ENCODE results near the gene SYT3. TPM values are rescaled to one million over a fixed set of nuclear protein-coding genes. Genes with fewer than 3 reads are reported as not detected.

SYT3 gene
- total and polyA plus RNA-seq, 2 experiments from 2014 or later = 10.0 to 25.5 TPM

- TF ChIP-seq, protein P1, sequence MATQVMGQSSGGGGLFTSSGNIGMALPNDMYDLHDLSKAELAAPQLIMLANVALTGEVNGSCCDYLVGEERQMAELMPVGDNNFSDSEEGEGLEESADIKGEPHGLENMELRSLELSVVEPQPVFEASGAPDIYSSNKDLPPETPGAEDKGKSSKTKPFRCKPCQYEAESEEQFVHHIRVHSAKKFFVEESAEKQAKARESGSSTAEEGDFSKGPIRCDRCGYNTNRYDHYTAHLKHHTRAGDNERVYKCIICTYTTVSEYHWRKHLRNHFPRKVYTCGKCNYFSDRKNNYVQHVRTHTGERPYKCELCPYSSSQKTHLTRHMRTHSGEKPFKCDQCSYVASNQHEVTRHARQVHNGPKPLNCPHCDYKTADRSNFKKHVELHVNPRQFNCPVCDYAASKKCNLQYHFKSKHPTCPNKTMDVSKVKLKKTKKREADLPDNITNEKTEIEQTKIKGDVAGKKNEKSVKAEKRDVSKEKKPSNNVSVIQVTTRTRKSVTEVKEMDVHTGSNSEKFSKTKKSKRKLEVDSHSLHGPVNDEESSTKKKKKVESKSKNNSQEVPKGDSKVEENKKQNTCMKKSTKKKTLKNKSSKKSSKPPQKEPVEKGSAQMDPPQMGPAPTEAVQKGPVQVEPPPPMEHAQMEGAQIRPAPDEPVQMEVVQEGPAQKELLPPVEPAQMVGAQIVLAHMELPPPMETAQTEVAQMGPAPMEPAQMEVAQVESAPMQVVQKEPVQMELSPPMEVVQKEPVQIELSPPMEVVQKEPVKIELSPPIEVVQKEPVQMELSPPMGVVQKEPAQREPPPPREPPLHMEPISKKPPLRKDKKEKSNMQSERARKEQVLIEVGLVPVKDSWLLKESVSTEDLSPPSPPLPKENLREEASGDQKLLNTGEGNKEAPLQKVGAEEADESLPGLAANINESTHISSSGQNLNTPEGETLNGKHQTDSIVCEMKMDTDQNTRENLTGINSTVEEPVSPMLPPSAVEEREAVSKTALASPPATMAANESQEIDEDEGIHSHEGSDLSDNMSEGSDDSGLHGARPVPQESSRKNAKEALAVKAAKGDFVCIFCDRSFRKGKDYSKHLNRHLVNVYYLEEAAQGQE (IDR thresholded peaks at IDR 0.05; ENCODE audit: unreplicated experiment) = no peak
Observed at GRCh38 chr19:50573741-50574461, 65.8 kb downstream of the SYT3 start (continued).

Other genes with a start within 250 kb of the SYT3 start
- gene SPIB, start 220.9 kb downstream of the SYT3 start, total RNA-seq (2014; rRNA removed; shearing (Covaris generic)) = 16.9 and 17.5 TPM in 2 replicates
- 12.6 and 13.0 TPM in 2 replicates for gene SPIB, start 220.9 kb downstream of the SYT3 start, polyA plus RNA-seq (2016; fragmentation: Nextera tagmentation; extraction: Ambion mirVana)
- 3.8 and 4.2 TPM in 2 replicates for gene MYBPC2, start 207.0 kb downstream of the SYT3 start, total RNA-seq (2014; rRNA removed; shearing (Covaris generic))
- gene MYBPC2, start 207.0 kb downstream of the SYT3 start, polyA plus RNA-seq (2016; fragmentation: Nextera tagmentation; extraction: Ambion mirVana) = 5.9 and 6.1 TPM in 2 replicates
- gene EMC10, start 163.4 kb downstream of the SYT3 start, total RNA-seq (2014; rRNA removed; shearing (Covaris generic)) = 86.4 and 113 TPM in 2 replicates
- 24.8 and 28.2 TPM in 2 replicates for gene EMC10, start 163.4 kb downstream of the SYT3 start, polyA plus RNA-seq (2016; fragmentation: Nextera tagmentation; extraction: Ambion mirVana)
- 13.3 and 19.9 TPM in 2 replicates for gene GARIN5A, start 163.0 kb downstream of the SYT3 start, total RNA-seq (2014; rRNA removed; shearing (Covaris generic))
- gene GARIN5A, start 163.0 kb downstream of the SYT3 start, polyA plus RNA-seq (2016; fragmentation: Nextera tagmentation; extraction: Ambion mirVana) = 24.2 and 25.0 TPM in 2 replicates
- gene JOSD2, start 128.7 kb downstream of the SYT3 start, total RNA-seq (2014; rRNA removed; shearing (Covaris generic)) = 1.2 and 5.8 TPM in 2 replicates
- 3.3 and 4.1 TPM in 2 replicates for gene JOSD2, start 128.7 kb downstream of the SYT3 start, polyA plus RNA-seq (2016; fragmentation: Nextera tagmentation; extraction: Ambion mirVana)
- not detected in 2 replicates for gene ASPDH, start 126.0 kb downstream of the SYT3 start, total RNA-seq (2014; rRNA removed; shearing (Covaris generic))
- gene ASPDH, start 126.0 kb downstream of the SYT3 start, polyA plus RNA-seq (2016; fragmentation: Nextera tagmentation; extraction: Ambion mirVana) = not detected in 2 replicates
- gene LRRC4B, start 71.4 kb downstream of the SYT3 start, total RNA-seq (2014; rRNA removed; shearing (Covaris generic)) = 12.8 and 13.2 TPM in 2 replicates
- 2.0 and 2.2 TPM in 2 replicates for gene LRRC4B, start 71.4 kb downstream of the SYT3 start, polyA plus RNA-seq (2016; fragmentation: Nextera tagmentation; extraction: Ambion mirVana)
- 1.8 and 23.2 TPM in 2 replicates for gene C19orf81, start 9.6 kb upstream of the SYT3 start, total RNA-seq (2014; rRNA removed; shearing (Covaris generic))
- gene C19orf81, start 9.6 kb upstream of the SYT3 start, polyA plus RNA-seq (2016; fragmentation: Nextera tagmentation; extraction: Ambion mirVana) = 54.3 and 67.9 TPM in 2 replicates
- 3.3 and 4.1 TPM in 2 replicates for gene SHANK1, start 79.9 kb upstream of the SYT3 start, total RNA-seq (2014; rRNA removed; shearing (Covaris generic))
- 0.23 and 0.30 TPM in 2 replicates for gene SHANK1, start 79.9 kb upstream of the SYT3 start, polyA plus RNA-seq (2016; fragmentation: Nextera tagmentation; extraction: Ambion mirVana)
- 7.2 and 8.0 TPM in 2 replicates for gene CLEC11A, start 83.5 kb upstream of the SYT3 start, total RNA-seq (2014; rRNA removed; shearing (Covaris generic))
- 15.5 and 18.5 TPM in 2 replicates for gene CLEC11A, start 83.5 kb upstream of the SYT3 start, polyA plus RNA-seq (2016; fragmentation: Nextera tagmentation; extraction: Ambion mirVana)
- gene GPR32, start 130.6 kb upstream of the SYT3 start, total RNA-seq (2014; rRNA removed; shearing (Covaris generic)) = not detected in 2 replicates
- gene GPR32, start 130.6 kb upstream of the SYT3 start, polyA plus RNA-seq (2016; fragmentation: Nextera tagmentation; extraction: Ambion mirVana) = not detected in 2 replicates
- gene ACP4, start 150.5 kb upstream of the SYT3 start, total RNA-seq (2014; rRNA removed; shearing (Covaris generic)) = not detected in 2 replicates
- not detected in 2 replicates for gene ACP4, start 150.5 kb upstream of the SYT3 start, polyA plus RNA-seq (2016; fragmentation: Nextera tagmentation; extraction: Ambion mirVana)
- gene KLK1, start 183.9 kb upstream of the SYT3 start, total RNA-seq (2014; rRNA removed; shearing (Covaris generic)) = 0.31 TPM in 1 of 2 replicates, not detected in the other
- 2.4 and 3.0 TPM in 2 replicates for gene KLK1, start 183.9 kb upstream of the SYT3 start, polyA plus RNA-seq (2016; fragmentation: Nextera tagmentation; extraction: Ambion mirVana)
- not detected in 2 replicates for gene KLK15, start 193.7 kb upstream of the SYT3 start, total RNA-seq (2014; rRNA removed; shearing (Covaris generic))
- not detected in 2 replicates for gene KLK15, start 193.7 kb upstream of the SYT3 start, polyA plus RNA-seq (2016; fragmentation: Nextera tagmentation; extraction: Ambion mirVana)
- gene KLK3, start 215.0 kb upstream of the SYT3 start, total RNA-seq (2014; rRNA removed; shearing (Covaris generic)) = not detected in 2 replicates
- gene KLK3, start 215.0 kb upstream of the SYT3 start, polyA plus RNA-seq (2016; fragmentation: Nextera tagmentation; extraction: Ambion mirVana) = 0.14 and 0.19 TPM in 2 replicates
- 0.69 TPM in 1 of 2 replicates, not detected in the other for gene KLK2, start 233.6 kb upstream of the SYT3 start, total RNA-seq (2014; rRNA removed; shearing (Covaris generic))
- gene KLK2, start 233.6 kb upstream of the SYT3 start, polyA plus RNA-seq (2016; fragmentation: Nextera tagmentation; extraction: Ambion mirVana) = 0.18 TPM in 1 of 2 replicates, not detected in the other

Measured in GM23338 (cell line).